H9 (cell line): ENCODE data around the gene FERMT2. TPM values are rescaled to one million over a fixed set of nuclear protein-coding genes. Genes with fewer than 3 reads are reported as not detected.

ENCODE experiments used
- DNase-seq: peaks from one replicate; pipeline ENCODE4 v3.0.0-alpha.2; 2017
- H2AFZ ChIP-seq: one replicate; pipeline ENCODE4 v1.6.1; 2013; ENCODE audit warnings: mild to moderate bottlenecking, low read length, control low read depth, moderate library complexity
- H2AK5ac ChIP-seq: 2 replicates; pipeline ENCODE4 v1.6.1; 2013; ENCODE audit warnings: low read length, control low read depth, mixed read lengths; ENCODE audit not compliant: insufficient read length
- H2BK120ac ChIP-seq: one replicate; pipeline ENCODE4 v1.6.1; 2013; ENCODE audit warnings: low read depth, mild to moderate bottlenecking, low read length, control low read depth, inconsistent platforms; ENCODE audit not compliant: poor library complexity, severe bottlenecking
- H2BK12ac ChIP-seq: 2 replicates; pipeline ENCODE4 v1.6.1; 2013; ENCODE audit warnings: low read length, control low read depth, mixed read lengths, low read depth; ENCODE audit not compliant: insufficient read length
- H2BK15ac ChIP-seq: 2 replicates; pipeline ENCODE4 v1.6.1; 2013; ENCODE audit warnings: low read depth, low read length, control low read depth
- H2BK20ac ChIP-seq: one replicate; pipeline ENCODE4 v1.6.1; 2013; ENCODE audit warnings: low read depth, mild to moderate bottlenecking, low read length, control low read depth, inconsistent platforms; ENCODE audit not compliant: poor library complexity, severe bottlenecking
- H2BK5ac ChIP-seq: 2 replicates; pipeline ENCODE4 v1.6.1; 2013; ENCODE audit warnings: low read length, control low read depth, mixed read lengths; ENCODE audit not compliant: insufficient read length
- H3K14ac ChIP-seq: 2 replicates; pipeline ENCODE4 v1.6.1; 2013; ENCODE audit warnings: low read length, control low read depth; ENCODE audit not compliant: insufficient read depth
- H3K18ac ChIP-seq: 2 replicates; pipeline ENCODE4 v1.6.1; 2013; ENCODE audit warnings: low read depth, mild to moderate bottlenecking, mixed read lengths, low read length, control low read depth; ENCODE audit not compliant: insufficient read length
- H3K23ac ChIP-seq: 2 replicates; pipeline ENCODE4 v1.6.1; 2013; ENCODE audit warnings: low read length, control low read depth, mixed read lengths, low read depth; ENCODE audit not compliant: insufficient read length
- H3K23me2 ChIP-seq: 2 replicates; pipeline ENCODE4 v1.6.1; 2013; ENCODE audit warnings: low read depth, mild to moderate bottlenecking, mixed read lengths, low read length, control low read depth; ENCODE audit not compliant: insufficient read length, poor library complexity, severe bottlenecking
- H3K27ac ChIP-seq: 2 replicates; pipeline ENCODE4 v1.5.1; 2013; ENCODE audit warnings: low read length, control low read depth, mixed read lengths, low read depth; ENCODE audit not compliant: insufficient read length
- H3K27me3 ChIP-seq: 2 replicates; pipeline ENCODE4 v1.6.1; 2013; ENCODE audit warnings: low read length, control low read depth, inconsistent platforms; ENCODE audit not compliant: insufficient read depth
- H3K4ac ChIP-seq: 2 replicates; pipeline ENCODE4 v1.6.1; 2013; ENCODE audit warnings: low read depth, mild to moderate bottlenecking, control low read depth, inconsistent platforms, low read length, moderate library complexity
- H3K4me1 ChIP-seq: 2 replicates; pipeline ENCODE4 v1.6.1; 2013; ENCODE audit warnings: low read length, control low read depth, inconsistent platforms; ENCODE audit not compliant: insufficient read depth
- H3K4me2 ChIP-seq: 2 replicates; pipeline ENCODE4 v1.6.1; 2013; ENCODE audit warnings: low read length, control low read depth, mixed read lengths; ENCODE audit not compliant: insufficient read length, insufficient read depth
- H3K56ac ChIP-seq: 2 replicates; pipeline ENCODE4 v1.6.1; 2013; ENCODE audit warnings: low read depth, mild to moderate bottlenecking, mixed read lengths, low read length, control low read depth; ENCODE audit not compliant: insufficient read length
- H3K79me1 ChIP-seq: 2 replicates; pipeline ENCODE4 v1.6.1; 2013; ENCODE audit warnings: low read depth, mild to moderate bottlenecking, moderate library complexity, low read length, control low read depth, inconsistent platforms; ENCODE audit not compliant: insufficient read depth, poor library complexity, severe bottlenecking
- H3K79me2 ChIP-seq: 2 replicates; pipeline ENCODE4 v1.6.1; 2013; ENCODE audit warnings: low read length, control low read depth, inconsistent platforms; ENCODE audit not compliant: insufficient read depth
- H3K9ac ChIP-seq: 2 replicates; pipeline ENCODE4 v1.6.1; 2013; ENCODE audit warnings: low read length, control low read depth, mixed read lengths; ENCODE audit not compliant: insufficient read length; ENCODE audit errors: extremely low read depth
- H3K9me3 ChIP-seq: one replicate; pipeline ENCODE4 v1.6.1; 2013; ENCODE audit warnings: low read depth, low read length, inconsistent platforms; ENCODE audit not compliant: control insufficient read depth
- H3T11ph ChIP-seq: one replicate; pipeline ENCODE4 v1.6.1; 2013; ENCODE audit warnings: mild to moderate bottlenecking, low read length, control low read depth, inconsistent platforms
- H4K20me1 ChIP-seq: one replicate; pipeline ENCODE4 v1.6.1; 2013; ENCODE audit not compliant: control insufficient read depth, insufficient read length, insufficient read depth
- H4K5ac ChIP-seq: 2 replicates; pipeline ENCODE4 v1.6.1; 2013; ENCODE audit warnings: low read depth, mild to moderate bottlenecking, mixed read lengths, low read length, control low read depth; ENCODE audit not compliant: insufficient read length
- H4K8ac ChIP-seq: replicated peaks from 2 replicates; pipeline ENCODE4 v1.6.1; 2013; ENCODE audit warnings: low read length, control low read depth, mixed read lengths, low read depth; ENCODE audit not compliant: insufficient read length
- H4K91ac ChIP-seq: 2 replicates; pipeline ENCODE4 v1.6.1; 2013; ENCODE audit warnings: low read depth, mild to moderate bottlenecking, moderate library complexity, mixed read lengths, low read length, control low read depth; ENCODE audit not compliant: insufficient read length
- H3K27ac Mint-ChIP-seq, 3 experiments: 2 replicates in 2 of 3; 3 replicates in 1 of 3; pipeline ENCODE4 v1.8.0; 2020 to 2021; ENCODE audit warnings: mixed read lengths in 3 of 3, mild to moderate bottlenecking in 1 of 3, moderate library complexity in 1 of 3
- H3K27me3 Mint-ChIP-seq: 2 replicates; pipeline ENCODE4 v1.8.0; 2021; ENCODE audit warnings: low read depth, mild to moderate bottlenecking, moderate library complexity, mixed read lengths
- H3K36me3 Mint-ChIP-seq, 3 experiments: 2 replicates in 2 of 3; 3 replicates in 1 of 3; pipeline ENCODE4 v1.8.0; 2020 to 2021; ENCODE audit warnings: low read depth in 3 of 3, mixed read lengths in 3 of 3; ENCODE audit not compliant: insufficient read depth in 1 of 3
- H3K4me1 Mint-ChIP-seq, 2 experiments: 2 replicates each; pipeline ENCODE4 v1.8.0; 2020; ENCODE audit warnings: mixed read lengths in 2 of 2
- H3K4me3 Mint-ChIP-seq, 2 experiments: 2 replicates in 1 of 2; 3 replicates in 1 of 2; pipeline ENCODE4 v1.8.0; 2020 to 2021; ENCODE audit warnings: mild to moderate bottlenecking in 2 of 2, mixed read lengths in 2 of 2, moderate library complexity in 1 of 2
- H3K9me3 Mint-ChIP-seq, 2 experiments: 2 replicates in 1 of 2; 3 replicates in 1 of 2; pipeline ENCODE4 v1.8.0; 2020; ENCODE audit warnings: mild to moderate bottlenecking in 2 of 2, mixed read lengths in 2 of 2, moderate library complexity in 1 of 2
- CTCF ChIP-seq: fragments of 200-600 bp; sonication (generic); conservative IDR thresholded peaks from 3 replicates; pipeline ENCODE4 v1.8.0; 2021; ENCODE audit warnings: antibody characterized with exemption, mild to moderate bottlenecking
- WGBS: extraction: QIAGEN DNeasy Blood & Tissue Kit; methylation state at CpG from one replicate; pipeline ENCODE4 v1.1.7; 2013; ENCODE audit warnings: missing lambda C conversion rate, low lambda C conversion rate, mixed read lengths; ENCODE audit not compliant: insufficient read length; ENCODE audit errors: extremely low coverage; 5-methylcytosine and 5-hydroxymethylcytosine counted together
- total RNA-seq: library from RNA; stranded (reverse); gene quantifications from 2 replicates; pipeline ENCODE4 v1.2.1, GENCODE V29; 2021

The FERMT2 gene
- total RNA-seq, 1 experiment from 2014 or later = 128 TPM

- H3K36me3 Mint-ChIP-seq = peaks cover 28 to 68% (median 65%) of the 10 kb centered on the region in 3 experiments
- Histone ChIP-seq H3K9me3 (no peaks in the 10 kb centered on the region), H4K91ac (no peak overlapping the region), H3K9ac (no peak overlapping the region), H3K4ac (no peak overlapping the region), H2AK5ac (no peak overlapping the region), H3K23me2 (no peaks in the 10 kb centered on the region), H2BK120ac (no peak overlapping the region), H3K14ac (no peak overlapping the region), H2BK15ac (no peak overlapping the region), H4K5ac (no peak overlapping the region), H2BK20ac (no peak overlapping the region), H3K4me2 (no peak overlapping the region), H2BK5ac (no peak overlapping the region), H3K27me3 (no peaks in the 10 kb centered on the region), H3K4me1 (no peaks in the 10 kb centered on the region; the same call in 1 of the 2 replicates), H3K56ac (no peak overlapping the region), H3K27ac (no peak overlapping the region), H4K20me1 (no peaks in the 10 kb centered on the region), H2BK12ac (no peak overlapping the region), H2AFZ (no peak overlapping the region), H4K8ac (no peak overlapping the region), H3K79me2 (no peaks in the 10 kb centered on the region), H3K18ac (no peak overlapping the region), H3T11ph (no peak overlapping the region), H3K79me1 (no peaks in the 10 kb centered on the region), H3K23ac (no peak overlapping the region)
- no peak for DNase-seq
- H3K4me1 Mint-ChIP-seq = 0 out of 4 replicates have a peak, but pooled peaks cover 0 to 2% of the 10 kb centered on the region in 2 experiments
- no peak for TF ChIP-seq CTCF
- no peaks in the 10 kb centered on the region for H3K9me3 Mint-ChIP-seq
- no peaks in the 10 kb centered on the region for H3K27me3 Mint-ChIP-seq
- no peak overlapping the region for H3K27ac Mint-ChIP-seq
- WGBS = no CpG with 5 or more reads among the region's 2 CpGs
- H3K4me3 Mint-ChIP-seq = no peak overlapping the region
Observed at GRCh38 chr14:52861403-52861802, 89.4 kb downstream of the FERMT2 start.
